Lung (tissue), 12 donors: ENCODE results near the gene PNKP. TPM values are rescaled to one million over a fixed set of nuclear protein-coding genes. Genes with fewer than 3 reads are reported as not detected.

Source experiments
- ATAC-seq: fragments of 200-7000 bp; cut with Tn5 transposase; one replicate; pipeline ENCODE4 v1.9.1; 2020; ENCODE audit warnings: moderate number of reproducible peaks; ENCODE audit not compliant: insufficient read depth, low FRiP score
- DNase-seq, 3 donors: peaks; one replicate each; pipeline ENCODE4 v3.0.0-alpha.2; 2013 to 2017
- H3K27ac ChIP-seq, 2 donors: one replicate each; pipeline ENCODE4 v1.5.1; 2013; ENCODE audit warnings: mild to moderate bottlenecking in 2 of 2, moderate library complexity in 2 of 2, control low read depth in 1 of 2, inconsistent platforms in 1 of 2, low read depth in 1 of 2, low read length in 1 of 2
- H3K27me3 ChIP-seq, 3 donors: one replicate each; pipeline ENCODE4 v1.5.1; 2013; ENCODE audit warnings: low read length in 2 of 3; ENCODE audit not compliant: control insufficient read depth in 3 of 3, insufficient read depth in 3 of 3
- H3K36me3 ChIP-seq, 4 donors: one replicate each; pipeline ENCODE4 v1.5.1; 2013; ENCODE audit warnings: low read length in 4 of 4, mild to moderate bottlenecking in 1 of 4, moderate library complexity in 1 of 4; ENCODE audit not compliant: control insufficient read depth in 4 of 4, insufficient read depth in 4 of 4
- H3K4me1 ChIP-seq, 5 donors: one replicate each; pipeline ENCODE4 v1.5.1; 2013; ENCODE audit warnings: low read length in 5 of 5, mild to moderate bottlenecking in 2 of 5, moderate library complexity in 1 of 5; ENCODE audit not compliant: control insufficient read depth in 5 of 5, insufficient read depth in 5 of 5
- H3K4me3 ChIP-seq: one replicate; pipeline ENCODE4 v1.5.1; 2013; ENCODE audit warnings: mild to moderate bottlenecking, control low read depth, moderate library complexity
- H3K9ac ChIP-seq, 2 donors: one replicate each; pipeline ENCODE4 v1.5.1; 2013; ENCODE audit warnings: low read length in 2 of 2, control low read depth in 1 of 2; ENCODE audit not compliant: insufficient read depth in 1 of 2
- H3K9me3 ChIP-seq, 4 donors: one replicate each; pipeline ENCODE4 v1.5.1; 2013; ENCODE audit warnings: low read length in 3 of 4, mild to moderate bottlenecking in 1 of 4, moderate library complexity in 1 of 4; ENCODE audit not compliant: control insufficient read depth in 4 of 4, insufficient read depth in 3 of 4
- WGBS, 2 donors: extraction: QIAGEN DNeasy Blood & Tissue Kit; methylation state at CpG; one replicate each; pipeline ENCODE4 v1.1.7; 2013; 5-methylcytosine and 5-hydroxymethylcytosine counted together
- polyA plus RNA-seq, 2 donors: library from polyadenylated mRNA; stranded (reverse); fragments of 200-250 nt; gene quantifications; one replicate each; pipeline ENCODE4 v1.2.1, GENCODE V29; 2013
- total RNA-seq, 2 donors: library from RNA; depleted of rRNA in 1 of 2; stranded (reverse); fragments of >200 nt in 1 of 2; gene quantifications; one replicate each; pipeline ENCODE4 v1.2.1, GENCODE V29; 2014 to 2021
- TF ChIP-seq, protein P1 (sequence below): IDR thresholded peaks from 2 replicates; pipeline ENCODE4 v1.5.1; 2012; ENCODE audit warnings: mild to moderate bottlenecking; ENCODE audit errors: control extremely low read depth, extremely low read depth
- donor health status: control.
- donor health status: control.
- donor health status: Bipolar disorder and iron deficiency.
- donor health status: healthy.
- donor health status: DM: yes; HTN: yes; CAD: no.

The PNKP gene
- total and polyA plus RNA-seq, 4 donors: 44.7 to 120 (median 64.2) TPM

GRCh38 chr19:49857838-49858087, 9.6 kb downstream of the PNKP start:
- H3K27ac ChIP-seq: no peak overlapping the region
- TF ChIP-seq, protein P1, sequence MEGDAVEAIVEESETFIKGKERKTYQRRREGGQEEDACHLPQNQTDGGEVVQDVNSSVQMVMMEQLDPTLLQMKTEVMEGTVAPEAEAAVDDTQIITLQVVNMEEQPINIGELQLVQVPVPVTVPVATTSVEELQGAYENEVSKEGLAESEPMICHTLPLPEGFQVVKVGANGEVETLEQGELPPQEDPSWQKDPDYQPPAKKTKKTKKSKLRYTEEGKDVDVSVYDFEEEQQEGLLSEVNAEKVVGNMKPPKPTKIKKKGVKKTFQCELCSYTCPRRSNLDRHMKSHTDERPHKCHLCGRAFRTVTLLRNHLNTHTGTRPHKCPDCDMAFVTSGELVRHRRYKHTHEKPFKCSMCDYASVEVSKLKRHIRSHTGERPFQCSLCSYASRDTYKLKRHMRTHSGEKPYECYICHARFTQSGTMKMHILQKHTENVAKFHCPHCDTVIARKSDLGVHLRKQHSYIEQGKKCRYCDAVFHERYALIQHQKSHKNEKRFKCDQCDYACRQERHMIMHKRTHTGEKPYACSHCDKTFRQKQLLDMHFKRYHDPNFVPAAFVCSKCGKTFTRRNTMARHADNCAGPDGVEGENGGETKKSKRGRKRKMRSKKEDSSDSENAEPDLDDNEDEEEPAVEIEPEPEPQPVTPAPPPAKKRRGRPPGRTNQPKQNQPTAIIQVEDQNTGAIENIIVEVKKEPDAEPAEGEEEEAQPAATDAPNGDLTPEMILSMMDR: no peak
- H3K4me3 ChIP-seq: no peak overlapping the region
- DNase-seq: no peak
- H3K36me3 ChIP-seq: peaks cover 0 to 72% (median 28%) of the 10 kb centered on the region in 4 donors
- no peak overlapping the region for H3K9ac ChIP-seq
- no peaks in the 10 kb centered on the region for H3K9me3 ChIP-seq
- peaks cover 0 to 23% (median 4%) of the 10 kb centered on the region in 5 donors for H3K4me1 ChIP-seq
- WGBS, 2 donors: 82 to 90% methylated on average over 5 of the region's 5 CpGs
- no peak for ATAC-seq
- H3K27me3 ChIP-seq: no peaks in the 10 kb centered on the region

GRCh38 chr19:49857061-49857837, 10.1 kb downstream of the PNKP start:
- DNase-seq: no peak
- ATAC-seq: no peak
- Histone ChIP-seq H3K4me3 (no peak overlapping the region), H3K36me3 (peaks cover 0 to 68% (median 30%) of the 10 kb centered on the region in 4 donors), H3K27me3 (no peaks in the 10 kb centered on the region), H3K4me1 (peaks cover 0 to 24% (median 8%) of the 10 kb centered on the region in 5 donors), H3K9ac (no peak overlapping the region), H3K9me3 (no peaks in the 10 kb centered on the region), H3K27ac (no peak overlapping the region)
- TF ChIP-seq, protein P1: no peak
- WGBS, 2 donors: 95% methylated on average over 26 of the region's 26 CpGs

GRCh38 chr19:49856574-49857021, 10.8 kb downstream of the PNKP start:
- Histone ChIP-seq H3K27ac (no peak overlapping the region), H3K9ac (no peak overlapping the region), H3K4me3 (no peak overlapping the region), H3K4me1 (peaks cover 0 to 28% (median 13%) of the 10 kb centered on the region in 5 donors), H3K9me3 (no peaks in the 10 kb centered on the region), H3K36me3 (peaks cover 0 to 62% (median 32%) of the 10 kb centered on the region in 4 donors), H3K27me3 (no peaks in the 10 kb centered on the region)
- WGBS, 2 donors: 93 to 94% methylated on average over 17 to 18 of the region's 18 CpGs
- DNase-seq (no peak), ATAC-seq (no peak)
- TF ChIP-seq, protein P1: no peak
